GM12873 (cell line): ENCODE data around the gene TNPO3.

Experiments used
- CTCF ChIP-seq: IDR thresholded peaks from 2 replicates; pipeline ENCODE4 v1.5.1; 2012; ENCODE audit warnings: low read depth, mild to moderate bottlenecking, moderate library complexity, low read length, control low read depth; ENCODE audit not compliant: insufficient read depth; ENCODE audit errors: missing control alignments

TNPO3 gene

GRCh38 chr7:129076886-129077285, 22.0 kb upstream of the TNPO3 start:
- no peak for TF ChIP-seq CTCF

GRCh38 chr7:129074994-129075393, 20.1 kb upstream of the TNPO3 start:
- TF ChIP-seq CTCF, result no peak

- no peak for TF ChIP-seq CTCF
Measured at GRCh38 chr7:129074361-129074871, 19.5 kb upstream of the TNPO3 start.

GRCh38 chr7:129073738-129074137, 18.8 kb upstream of the TNPO3 start:
- TF ChIP-seq CTCF, result no peak

- TF ChIP-seq CTCF, result no peak
Measured at GRCh38 chr7:129073204-129073603, 18.3 kb upstream of the TNPO3 start.

- TF ChIP-seq CTCF, result no peak
Measured at GRCh38 chr7:129072479-129073011, 17.6 kb upstream of the TNPO3 start.

- TF ChIP-seq CTCF, result no peak
Measured at GRCh38 chr7:129069021-129069420, 14.1 kb upstream of the TNPO3 start.
